Activated effector memory CD4-positive, alpha-beta T cell treated with Interleukin-2 at 50 U/mL for 16 hours (primary cell): ENCODE results near the gene HECTD1.
"Not testable (repeated sequence)": the region's sequence is repeated elsewhere in the genome, so short reads cannot be mapped to it uniquely, and the experiment has no call there.

ENCODE experiments used
- DNase-seq: peaks from one replicate; pipeline ENCODE4 v3.0.0-alpha.2; 2020

The HECTD1 gene

DNA sequence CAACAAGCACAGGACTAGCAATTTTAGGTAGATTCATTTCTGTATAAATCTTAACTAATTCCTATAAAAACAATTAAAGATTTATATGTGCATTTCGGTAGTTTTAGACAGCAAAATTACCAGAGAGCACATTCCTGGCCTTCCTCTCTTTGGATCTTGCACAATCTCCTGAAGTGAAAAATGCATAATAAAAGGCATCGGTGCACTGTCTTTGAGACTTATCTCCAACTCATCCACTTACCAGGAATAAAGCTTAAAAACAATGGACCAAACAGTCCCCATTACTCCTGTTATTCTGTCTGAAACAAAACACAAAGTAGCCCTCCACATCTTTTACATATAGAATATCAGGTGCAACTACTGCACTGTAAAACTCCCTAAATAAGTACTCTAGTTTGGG lies 69.3 kb downstream of the HECTD1 start:
- DNase-seq, result no peak

DNA sequence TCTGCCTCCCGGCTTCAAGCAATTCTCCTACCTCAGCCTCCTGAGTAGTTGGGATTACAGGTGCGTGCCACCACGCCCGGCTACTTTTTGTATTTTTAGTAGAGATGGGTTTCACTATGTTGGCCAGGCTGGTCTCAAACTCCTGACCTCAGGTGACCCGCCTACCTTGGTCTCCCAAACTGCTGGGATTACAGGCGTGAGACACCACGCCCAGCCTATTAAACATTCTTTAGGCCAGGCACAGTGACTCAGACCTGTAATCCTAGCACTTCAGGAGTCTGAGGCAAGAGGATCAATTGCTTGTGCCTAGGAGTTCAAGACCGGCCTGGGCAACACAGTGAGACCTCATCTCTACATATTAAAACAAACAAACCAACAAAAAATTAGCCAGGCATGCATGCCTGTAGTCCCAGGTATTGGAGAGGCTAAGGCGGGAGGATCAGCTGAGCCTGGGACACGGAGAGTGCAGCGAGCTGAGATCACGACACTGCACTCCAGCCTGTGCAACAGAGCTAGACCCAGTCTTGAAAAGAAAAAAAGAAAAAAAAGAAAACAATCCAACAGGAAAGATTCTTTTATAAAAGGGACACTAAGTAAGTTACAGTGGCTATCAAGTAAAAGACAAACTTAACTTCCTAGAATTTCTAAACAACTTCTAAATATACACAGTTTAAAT lies 70.2 kb downstream of the HECTD1 start:
- no peak for DNase-seq

DNA sequence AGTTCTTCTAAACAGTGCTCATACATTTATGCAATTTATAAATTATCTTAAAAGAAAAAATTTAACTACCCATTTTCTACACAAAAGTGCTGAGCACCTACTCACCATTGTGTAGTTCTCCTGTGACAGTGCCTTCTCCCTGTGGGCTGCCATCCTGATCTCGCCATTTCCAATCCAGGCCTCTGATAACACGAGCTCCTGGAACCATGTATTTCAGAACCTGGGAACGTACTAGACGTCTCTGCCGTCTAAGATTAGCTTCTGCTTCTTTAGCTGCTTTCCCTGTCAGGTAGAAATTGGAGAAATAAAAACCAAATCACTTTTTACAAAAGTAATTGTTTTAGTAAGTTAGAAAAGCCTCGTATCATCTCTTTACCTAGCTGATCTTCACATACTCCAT lies 74.5 kb downstream of the HECTD1 start:
- no peak for DNase-seq

DNA sequence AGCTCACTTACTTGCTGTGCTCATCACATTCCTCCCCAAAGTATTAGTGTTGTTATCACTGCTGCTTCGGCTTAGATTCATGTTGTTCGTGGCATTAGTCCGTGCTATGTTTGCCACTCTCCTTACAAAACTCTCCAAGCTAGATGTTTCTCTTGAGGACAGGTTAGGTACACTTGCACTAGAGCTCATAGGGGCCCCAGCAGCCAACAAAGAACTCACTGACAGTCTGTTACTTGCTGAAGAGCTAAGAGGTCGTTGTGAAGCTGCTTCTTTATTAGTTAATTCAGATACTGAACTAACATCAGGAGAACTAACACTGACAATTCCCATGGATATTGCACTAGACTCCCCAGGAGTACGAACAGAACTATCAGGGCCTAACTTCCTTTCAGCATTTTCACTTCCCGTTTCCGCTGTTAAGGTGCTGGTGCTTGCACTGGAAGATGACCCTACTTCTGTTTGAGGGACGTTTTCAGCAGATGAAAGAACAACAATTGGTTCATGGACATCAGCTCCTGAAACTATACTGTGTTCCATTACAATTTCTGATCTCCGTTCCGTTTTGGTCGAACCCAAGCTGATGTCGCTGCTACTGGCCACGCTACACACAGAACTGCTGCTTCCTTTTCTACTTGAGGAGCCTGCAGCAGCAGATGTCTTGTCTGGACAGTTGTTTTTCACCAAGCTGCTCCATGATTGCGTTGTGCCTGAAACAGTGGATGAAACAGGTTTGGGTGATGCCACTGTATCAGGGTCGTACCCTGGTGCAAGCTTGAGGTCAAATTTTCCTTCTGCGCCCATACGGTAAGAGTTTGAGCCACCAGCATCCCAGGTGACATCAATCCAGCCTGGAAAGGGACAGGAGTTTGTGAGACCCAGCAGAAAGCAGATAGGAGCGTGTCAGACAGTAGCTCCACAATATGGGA lies 78.7 kb downstream of the HECTD1 start:
- no peak for DNase-seq

DNA sequence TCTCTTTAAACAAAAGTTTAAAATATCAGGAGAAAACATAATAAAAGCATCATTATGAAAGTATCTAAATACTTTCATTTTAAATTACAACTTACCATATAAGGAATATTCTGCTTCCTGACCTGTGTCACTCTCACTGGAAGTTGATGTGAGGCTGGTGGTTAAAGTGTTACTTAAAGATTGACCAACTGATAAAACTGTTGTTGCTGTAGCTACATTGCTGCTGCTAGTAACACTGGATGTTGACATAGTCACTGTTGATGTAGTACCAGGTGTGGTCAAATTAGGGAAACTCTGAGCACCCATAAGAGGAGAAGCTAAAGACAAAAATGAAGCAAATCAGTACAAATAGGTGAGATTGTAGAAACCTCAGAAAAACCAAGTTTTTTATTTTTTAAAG lies 79.9 kb downstream of the HECTD1 start:
- no peak for DNase-seq

DNA sequence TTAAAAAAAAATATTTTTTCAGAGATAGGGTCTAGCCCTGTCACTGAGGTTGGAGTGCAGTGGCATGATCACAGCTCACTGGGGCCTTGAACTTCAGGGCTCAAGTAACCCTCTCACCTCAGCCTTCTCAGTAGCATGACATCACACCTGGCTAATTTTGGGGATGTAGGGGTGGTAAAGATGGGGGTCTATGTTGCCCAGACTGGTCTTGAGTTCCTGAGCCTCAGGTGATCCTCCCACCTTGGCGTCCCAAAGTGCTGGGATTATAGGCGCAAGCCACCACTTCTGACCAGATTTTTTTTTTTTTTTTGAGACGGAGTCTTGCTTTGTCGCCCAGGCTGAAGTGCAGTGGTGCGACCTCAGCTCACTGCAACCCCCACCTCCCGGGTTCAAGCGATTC lies 80.9 kb downstream of the HECTD1 start:
- no peak for DNase-seq

DNA sequence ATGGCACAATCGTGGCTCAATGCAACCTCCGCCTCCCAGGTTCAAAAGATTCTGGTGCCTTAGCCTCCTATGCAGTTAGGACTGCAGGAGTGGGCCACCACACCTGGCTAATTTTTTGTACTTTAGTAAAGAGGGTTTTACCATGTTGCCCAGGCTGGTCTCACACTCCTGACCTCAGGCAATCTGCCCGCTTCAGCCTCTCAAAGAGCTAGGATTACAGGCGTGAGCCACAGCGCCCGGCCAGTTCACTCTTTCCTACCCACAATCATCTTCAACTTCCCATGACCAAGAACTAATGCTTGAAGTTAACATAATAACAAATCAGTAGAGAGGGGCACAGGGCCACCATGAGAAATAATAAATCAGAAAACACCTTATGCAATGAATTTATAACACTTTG lies 82.4 kb downstream of the HECTD1 start:
- DNase-seq, result no peak

DNA sequence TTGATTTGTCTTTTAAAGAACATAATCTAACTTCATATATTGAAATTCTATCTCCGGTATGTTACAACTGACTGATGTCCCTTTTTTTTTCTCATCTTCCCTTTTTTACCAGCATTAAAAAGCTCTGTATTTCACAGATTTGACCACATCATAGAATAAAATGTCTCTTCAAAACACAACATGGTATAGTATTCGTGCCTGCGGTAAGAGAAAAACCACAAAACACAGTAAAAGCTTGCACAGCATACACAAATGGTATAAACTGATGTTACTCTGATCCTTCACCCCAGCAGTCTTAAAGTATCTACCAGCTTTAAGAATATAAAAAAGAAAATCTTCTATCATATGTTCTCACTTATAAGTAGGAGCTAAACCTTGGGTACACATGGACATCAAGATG lies 83.4 kb downstream of the HECTD1 start:
- DNase-seq, result no peak

DNA sequence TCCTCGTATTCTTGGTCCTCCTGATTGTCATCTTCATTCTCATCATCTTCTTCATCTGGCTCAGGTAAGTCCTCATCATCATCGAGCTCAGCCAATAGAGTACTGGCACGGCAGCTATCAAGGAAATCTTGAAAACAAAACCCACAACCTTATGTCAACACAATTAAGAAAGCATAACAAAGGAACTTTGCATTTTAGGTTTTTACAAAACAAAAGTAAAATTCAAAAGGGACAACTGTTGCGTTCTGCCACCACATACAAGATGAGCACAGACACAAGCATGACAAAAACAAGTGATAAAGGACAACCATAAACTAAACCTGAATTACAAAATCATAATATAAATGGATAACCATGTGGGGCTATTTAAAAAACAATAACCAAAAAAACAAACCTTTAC lies 84.7 kb downstream of the HECTD1 start:
- no peak for DNase-seq

DNA sequence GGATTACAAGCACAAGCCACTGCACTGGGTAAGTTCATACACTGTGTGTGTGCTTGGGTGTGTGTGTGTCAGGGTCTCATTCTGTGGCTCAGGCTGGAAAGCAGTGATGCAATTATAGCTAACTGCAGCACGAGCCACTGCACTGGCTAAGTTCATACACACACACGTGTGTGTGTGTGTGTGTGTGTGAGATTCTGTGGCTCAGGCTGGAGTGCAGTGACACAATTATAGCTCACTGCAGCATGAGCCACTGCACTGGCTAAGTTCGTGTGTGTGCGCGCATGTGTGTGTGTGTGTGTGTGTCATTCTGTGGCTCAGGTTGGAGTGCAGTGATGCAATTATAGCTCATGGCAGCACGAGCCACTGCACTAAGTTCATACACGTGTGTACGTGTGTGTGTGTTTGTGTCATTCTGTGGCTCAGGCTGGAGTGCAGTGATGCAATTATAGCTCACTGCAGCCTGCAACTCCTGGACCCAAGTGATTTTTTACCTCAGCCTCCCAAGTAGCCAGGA lies 85.4 kb downstream of the HECTD1 start:
- DNase-seq, result no peak

DNA sequence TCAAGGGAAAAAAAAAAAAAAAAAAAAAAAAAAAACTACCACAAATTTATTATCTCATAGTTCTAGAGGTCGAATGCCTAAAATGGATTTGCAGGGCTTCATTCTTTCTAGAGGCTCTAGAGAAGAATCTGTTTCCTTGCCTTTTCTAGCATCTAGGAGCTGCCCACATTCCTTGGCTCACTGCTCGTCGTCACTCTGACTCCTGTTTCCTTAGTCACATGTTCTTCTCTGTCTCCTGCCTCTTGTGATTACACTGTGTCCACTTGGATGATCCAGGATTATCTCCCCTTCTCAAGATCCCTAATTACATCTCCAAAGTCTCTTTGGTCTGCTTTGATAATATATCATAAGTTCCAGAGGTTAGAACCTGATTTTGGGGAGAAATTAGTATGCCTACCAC lies 88.7 kb downstream of the HECTD1 start:
- DNase-seq, result no peak

DNA sequence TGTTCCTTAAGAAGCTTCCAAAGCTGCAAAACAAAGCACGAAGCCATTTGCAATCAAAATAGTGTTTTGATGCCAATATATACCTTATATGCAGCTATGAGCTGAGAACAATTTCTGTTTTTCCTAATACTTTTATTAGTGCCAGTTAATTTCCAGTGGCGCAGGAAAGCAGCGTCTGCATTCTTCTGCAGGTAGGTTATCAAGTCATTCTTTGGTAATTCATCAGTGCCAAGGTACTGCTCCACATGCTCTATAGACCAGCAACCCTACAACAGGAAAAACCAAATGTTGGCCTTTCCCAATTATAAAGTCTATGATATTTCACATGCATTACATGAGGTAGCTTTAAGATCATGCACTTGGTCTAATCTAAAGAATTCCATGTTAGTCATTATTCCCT lies 93.8 kb downstream of the HECTD1 start:
- DNase-seq, result no peak

DNA sequence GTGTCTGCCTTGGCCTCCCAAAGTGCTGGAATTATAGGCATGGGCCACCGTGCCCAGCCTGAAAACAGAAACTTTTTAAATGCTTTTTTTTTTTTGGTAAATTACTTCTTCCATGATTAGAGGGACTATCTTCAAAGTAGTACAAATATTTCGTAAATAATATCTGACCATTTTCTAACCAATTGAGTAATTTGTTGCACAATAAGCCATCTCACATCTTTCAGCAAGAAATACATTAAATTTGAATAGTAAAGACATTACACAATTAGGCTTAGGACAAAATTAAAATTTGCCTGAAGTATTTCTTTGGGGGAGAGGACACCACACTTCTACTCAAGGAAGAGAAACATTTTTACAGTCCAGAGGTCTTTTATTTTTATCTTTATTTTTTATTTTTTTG lies 96.7 kb downstream of the HECTD1 start:
- DNase-seq, result no peak

DNA sequence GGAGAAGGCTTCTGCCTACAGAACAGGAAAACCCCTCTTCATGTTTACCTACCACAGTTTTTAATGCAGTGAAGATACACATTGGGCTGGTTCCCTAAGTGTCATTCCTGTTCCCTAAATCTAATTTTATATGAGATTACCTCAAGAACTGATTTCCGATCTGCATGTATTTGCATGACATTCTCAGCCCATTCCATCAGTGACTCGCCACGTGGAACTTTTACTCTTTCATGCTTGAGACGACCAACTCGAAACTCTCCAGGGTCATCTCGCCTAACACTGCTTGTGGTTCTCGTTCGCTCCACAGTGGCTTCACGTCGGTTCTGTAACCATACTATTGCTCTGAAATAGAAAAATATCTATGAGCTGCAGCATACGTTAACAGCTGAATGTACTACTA lies 98.3 kb downstream of the HECTD1 start:
- DNase-seq, result no peak

DNA sequence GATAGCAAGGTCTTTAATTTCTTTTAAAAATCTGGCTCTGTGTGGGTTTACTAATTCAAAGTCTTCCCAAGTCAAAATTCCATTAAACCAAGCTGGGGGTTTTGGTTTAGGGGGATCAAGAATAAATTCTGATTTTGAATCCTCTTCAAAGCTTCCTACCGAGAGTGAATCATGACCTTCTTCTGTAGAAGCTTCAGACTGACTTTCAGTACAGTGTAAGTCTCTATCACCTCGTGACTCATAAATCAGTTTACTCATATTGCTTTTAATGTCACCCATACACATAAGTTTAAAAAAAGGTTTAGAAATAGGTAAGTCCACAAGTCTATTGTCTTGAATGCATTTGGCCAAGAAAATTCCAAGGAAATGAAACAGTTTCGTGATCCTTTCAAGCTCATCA lies 100.8 kb downstream of the HECTD1 start:
- DNase-seq, result no peak

DNA sequence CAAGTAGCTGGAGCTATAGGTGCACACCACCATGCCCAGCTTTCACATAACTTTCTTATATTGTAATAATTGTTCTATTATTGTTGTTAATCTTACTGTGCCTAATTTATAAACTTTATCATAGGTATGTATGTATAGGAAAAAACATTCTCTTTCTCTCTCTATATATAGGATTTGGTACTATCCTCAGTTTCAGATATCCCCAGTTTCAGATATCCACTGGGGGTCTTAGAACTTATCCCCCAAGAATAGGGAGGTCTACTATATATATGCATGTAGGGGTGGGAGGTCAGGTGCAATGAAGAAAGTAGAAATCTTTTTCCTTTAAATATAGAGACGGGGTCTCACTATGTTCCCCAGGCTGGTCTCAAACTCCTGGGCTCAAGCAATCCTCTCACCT lies 110.5 kb downstream of the HECTD1 start:
- no peak for DNase-seq

DNA sequence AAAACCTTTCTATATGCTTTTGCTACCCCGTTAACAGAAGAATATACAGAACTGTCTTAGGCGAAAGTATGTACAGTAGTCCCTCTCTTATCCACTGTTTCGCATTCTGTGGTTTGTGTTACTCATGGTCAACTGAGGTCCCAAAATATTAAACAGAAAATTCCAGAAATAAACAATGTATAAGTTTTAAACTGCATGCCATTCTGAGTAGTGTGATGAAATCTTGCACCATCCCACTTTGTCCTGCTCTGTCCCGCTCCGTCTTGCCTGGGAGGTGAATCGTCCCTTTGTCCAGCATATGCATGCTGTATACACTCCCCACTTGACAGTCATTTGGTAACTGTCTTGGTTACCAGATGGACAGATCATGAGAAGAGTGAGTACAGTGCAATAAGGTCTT lies 111.3 kb downstream of the HECTD1 start:
- no peak for DNase-seq

DNA sequence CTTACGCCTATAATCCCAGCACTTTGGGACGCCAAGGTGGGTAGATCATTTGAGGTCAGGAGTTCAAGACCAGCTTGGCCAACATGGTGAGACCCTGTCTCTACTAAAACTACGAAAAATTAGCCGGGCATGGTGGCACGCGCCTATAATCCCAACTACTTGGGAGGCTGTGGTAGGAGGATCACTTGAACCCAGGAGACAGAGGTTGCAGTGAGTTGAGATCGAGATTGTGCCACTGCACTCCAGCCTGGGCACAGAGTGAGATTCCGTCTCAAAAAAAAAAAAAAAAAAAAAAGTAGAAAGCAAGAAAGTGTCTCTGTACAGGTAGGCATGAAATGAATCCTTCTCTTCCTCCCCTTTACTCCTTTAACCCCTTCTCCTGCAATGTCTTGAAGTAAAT lies 111.8 kb downstream of the HECTD1 start:
- not testable (repeated sequence) for DNase-seq

DNA sequence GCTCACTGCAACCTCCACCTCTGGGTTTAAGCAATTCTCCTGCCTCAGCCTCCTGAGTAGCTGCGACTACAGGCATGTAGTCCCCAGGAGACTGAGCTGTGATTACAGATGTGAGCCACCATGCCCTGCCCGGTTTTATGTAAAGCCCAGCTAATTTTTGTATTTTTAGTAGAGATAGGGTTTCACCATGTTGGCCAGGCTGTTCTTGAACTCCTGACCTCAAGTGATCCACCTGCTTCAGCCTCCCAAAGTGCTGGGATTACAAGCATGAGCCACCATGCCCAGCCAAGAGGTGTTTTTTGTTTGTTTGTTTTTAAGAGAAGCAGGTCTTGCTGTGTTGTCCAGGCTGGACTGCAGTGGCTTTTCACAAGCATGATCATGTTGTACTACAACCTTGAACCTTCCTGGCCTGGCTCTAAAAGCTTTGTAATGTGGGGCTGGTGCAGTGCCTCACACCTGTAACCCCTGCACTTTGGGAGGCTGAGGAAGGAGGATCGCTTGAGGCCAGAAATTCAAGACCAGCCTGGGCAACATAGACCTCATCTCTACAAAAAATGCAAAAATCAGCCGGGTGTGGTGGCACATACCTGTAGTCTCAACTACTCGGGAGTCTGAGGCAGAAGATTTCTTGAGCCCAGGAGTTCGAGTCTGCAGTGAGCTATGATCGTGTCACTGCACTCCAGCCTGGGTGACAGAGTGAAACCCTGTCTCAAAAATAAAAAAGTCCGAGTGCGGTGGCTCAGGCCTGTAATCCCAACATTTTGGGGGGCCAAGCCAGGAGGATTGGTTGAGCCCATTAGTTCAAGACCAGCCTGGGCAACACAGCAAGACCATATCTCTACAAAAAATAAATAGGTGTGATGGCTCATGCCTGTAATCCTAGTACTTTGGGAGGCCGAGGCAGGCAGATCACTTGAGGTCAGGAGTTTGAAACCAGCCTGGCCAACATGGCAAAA lies 113.4 kb downstream of the HECTD1 start:
- DNase-seq, result not testable (repeated sequence)

DNA sequence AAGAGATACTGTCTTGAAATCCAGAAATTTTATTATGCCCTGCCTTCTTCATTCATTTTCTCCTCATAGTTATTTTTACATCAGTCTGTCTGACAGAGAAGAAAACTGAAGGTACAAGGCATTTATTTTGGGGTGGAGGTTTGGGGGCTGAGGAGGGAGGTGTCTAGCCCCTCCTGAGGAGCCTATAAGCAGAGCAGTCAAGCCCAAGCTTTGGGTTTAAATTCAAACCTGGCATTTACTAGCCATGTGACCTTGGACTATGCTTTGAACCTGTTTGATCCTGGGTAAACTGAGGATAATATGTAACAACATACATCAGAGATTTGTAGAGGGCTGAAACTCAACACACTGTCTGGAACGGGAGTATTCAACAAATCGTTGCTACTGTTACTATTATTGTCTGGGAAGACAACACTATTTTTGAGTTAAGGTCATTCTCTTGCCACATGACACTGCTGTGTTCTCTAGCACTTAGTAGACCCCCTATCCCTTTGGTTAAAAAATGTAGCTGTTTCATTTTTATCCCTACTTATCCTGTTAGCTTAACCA lies 115.4 kb downstream of the HECTD1 start:
- no peak for DNase-seq

DNA sequence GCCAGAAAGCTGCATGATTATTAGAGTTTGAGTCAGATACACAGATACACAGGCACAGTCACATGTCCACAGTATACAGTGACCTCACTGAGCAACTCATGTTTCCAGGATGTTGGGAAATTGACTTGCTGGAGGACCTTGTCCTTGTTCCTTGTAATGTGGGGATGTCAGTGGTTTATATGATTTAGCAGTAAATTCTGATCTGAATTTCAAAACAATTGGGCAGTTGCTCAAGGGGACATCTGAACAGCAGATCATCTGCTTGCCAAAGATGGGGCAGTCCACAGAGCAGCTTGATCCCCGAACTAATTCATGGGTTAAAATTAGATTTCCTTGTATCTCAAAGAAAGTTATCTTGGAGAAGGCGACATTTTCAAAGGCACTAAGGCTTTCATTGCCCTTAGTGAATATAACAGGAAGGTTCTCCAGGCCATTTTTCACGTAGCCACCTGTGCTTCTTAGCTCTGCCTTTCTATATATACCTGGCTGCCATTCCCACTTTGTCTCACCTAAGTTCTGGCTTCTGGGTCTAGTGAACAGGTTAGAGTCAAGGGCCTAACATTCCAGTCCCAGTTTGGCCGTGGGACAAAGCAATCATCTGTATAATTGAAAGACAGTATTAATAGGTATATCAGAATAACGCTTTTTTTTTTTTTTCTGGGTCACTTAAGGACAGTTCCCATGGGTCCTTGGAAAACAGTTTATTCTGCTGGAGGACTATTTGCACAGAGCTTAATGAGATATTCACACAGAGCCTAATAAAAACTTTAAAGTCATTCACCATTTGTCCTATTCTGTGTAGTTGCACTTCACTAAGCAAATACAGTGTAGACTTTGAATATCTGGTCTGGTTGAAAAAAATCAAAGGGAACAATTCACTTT lies 116.5 kb downstream of the HECTD1 start:
- DNase-seq, result no peak

DNA sequence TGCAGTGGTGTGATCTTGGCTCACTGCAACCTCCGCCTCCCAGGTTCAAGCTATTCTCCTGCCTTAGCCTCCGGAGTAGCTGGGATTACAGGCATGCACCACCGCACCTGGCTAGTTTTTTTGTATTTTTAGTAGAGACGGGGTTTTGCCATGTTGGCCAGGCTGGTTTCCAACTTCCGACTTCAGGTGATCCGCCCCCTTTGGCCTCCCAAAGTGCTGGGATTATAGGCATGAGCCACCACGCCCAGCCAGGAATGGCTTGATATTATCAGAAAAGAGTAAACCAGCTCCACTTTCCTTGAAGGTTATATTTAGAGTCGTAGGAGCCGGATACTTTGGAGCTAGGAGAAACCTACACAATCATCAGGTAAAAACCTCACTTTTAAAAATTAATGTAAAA lies 121.1 kb downstream of the HECTD1 start:
- not testable (repeated sequence) for DNase-seq
